Chondrocyte (in vitro differentiated cells): ENCODE results near the gene DAW1. TPM values are rescaled to one million over a fixed set of nuclear protein-coding genes. Genes with fewer than 3 reads are reported as not detected.

Experiments used
- DNase-seq: peaks from one replicate; pipeline ENCODE4 v3.0.0; 2021; ENCODE audit warnings: mixed read lengths, low spot score
- H3K27ac Mint-ChIP-seq: one replicate; pipeline ENCODE4 v1.8.0; 2021; ENCODE audit warnings: mild to moderate bottlenecking, moderate library complexity, mixed read lengths; ENCODE audit not compliant: unreplicated experiment
- H3K27me3 Mint-ChIP-seq: 2 replicates; pipeline ENCODE4 v1.8.0; 2021; ENCODE audit warnings: low read depth, mixed read lengths
- H3K36me3 Mint-ChIP-seq: 2 replicates; pipeline ENCODE4 v1.8.0; 2021; ENCODE audit warnings: low read depth, mixed read lengths
- H3K4me1 Mint-ChIP-seq: 2 replicates; pipeline ENCODE4 v1.8.0; 2021; ENCODE audit warnings: low read depth, mild to moderate bottlenecking, mixed read lengths
- H3K4me3 Mint-ChIP-seq: one replicate; pipeline ENCODE4 v1.8.0; 2021; ENCODE audit warnings: mild to moderate bottlenecking, moderate library complexity, mixed read lengths; ENCODE audit not compliant: unreplicated experiment
- H3K9me3 Mint-ChIP-seq: 2 replicates; pipeline ENCODE4 v1.8.0; 2021; ENCODE audit warnings: low read depth, mixed read lengths
- CTCF ChIP-seq: fragments of 200-600 bp; sonication (generic); IDR thresholded peaks from 2 replicates; pipeline ENCODE4 v1.5.0; 2021; ENCODE audit warnings: antibody characterized with exemption, mild to moderate bottlenecking, moderate library complexity
- total RNA-seq: library from RNA; stranded (reverse); gene quantifications from 3 replicates; pipeline ENCODE4 v1.2.1, GENCODE V29; 2021

The DAW1 gene
- total RNA-seq, 1 donor from 2014 or later = 0.47 TPM

- no peak for DNase-seq
- peaks cover 43% of the 10 kb centered on the region for H3K4me1 Mint-ChIP-seq
- H3K4me3 Mint-ChIP-seq = no peak overlapping the region
- no peak for TF ChIP-seq CTCF
- H3K27ac Mint-ChIP-seq = peak overlapping the region; percentile 38
- no peaks in the 10 kb centered on the region for H3K9me3 Mint-ChIP-seq
- no peaks in the 10 kb centered on the region for H3K36me3 Mint-ChIP-seq
- H3K27me3 Mint-ChIP-seq = no peaks in the 10 kb centered on the region
Measured at GRCh38 chr2:227865291-227865690, 6.1 kb upstream of the DAW1 start.

- H3K36me3 Mint-ChIP-seq = no peaks in the 10 kb centered on the region
- H3K9me3 Mint-ChIP-seq = no peaks in the 10 kb centered on the region
- no peak overlapping the region for H3K27ac Mint-ChIP-seq
- DNase-seq = no peak
- TF ChIP-seq CTCF = no peak
- H3K27me3 Mint-ChIP-seq = no peaks in the 10 kb centered on the region
- peaks cover 36% of the 10 kb centered on the region for H3K4me1 Mint-ChIP-seq
- no peak overlapping the region for H3K4me3 Mint-ChIP-seq
Measured at GRCh38 chr2:227867386-227867785, 4.0 kb upstream of the DAW1 start.

GRCh38 chr2:227870710-227871374, 589 bp upstream of the DAW1 start:
- Mint-ChIP-seq H3K9me3 (no peaks in the 10 kb centered on the region), H3K36me3 (no peaks in the 10 kb centered on the region), H3K27ac (peak overlapping the region; percentile 52), H3K4me3 (peak overlapping the region; percentile 60), H3K4me1 (peaks cover 15% of the 10 kb centered on the region), H3K27me3 (no peaks in the 10 kb centered on the region)
- TF ChIP-seq CTCF = no peak
- DNase-seq = no peak

GRCh38 chr2:227872676-227873075, 1.2 kb downstream of the DAW1 start:
- DNase-seq = no peak
- no peak for TF ChIP-seq CTCF
- Mint-ChIP-seq H3K4me1 (peaks cover 34% of the 10 kb centered on the region), H3K4me3 (no peak overlapping the region), H3K27me3 (no peaks in the 10 kb centered on the region), H3K36me3 (no peaks in the 10 kb centered on the region), H3K27ac (no peak overlapping the region), H3K9me3 (no peaks in the 10 kb centered on the region)

GRCh38 chr2:227876300-227876801, 4.9 kb downstream of the DAW1 start:
- peaks cover 42% of the 10 kb centered on the region for H3K4me1 Mint-ChIP-seq
- H3K27ac Mint-ChIP-seq = peak overlapping the region; percentile 73

More at GRCh38 chr2:227876300-227876801, 4.9 kb downstream of the DAW1 start:
- no peak overlapping the region for H3K4me3 Mint-ChIP-seq
- DNase-seq = no peak
- H3K9me3 Mint-ChIP-seq = no peaks in the 10 kb centered on the region
- H3K36me3 Mint-ChIP-seq = no peaks in the 10 kb centered on the region
- no peaks in the 10 kb centered on the region for H3K27me3 Mint-ChIP-seq
- no peak for TF ChIP-seq CTCF
